Muscle of leg (tissue), 11 donors: Measurements from ENCODE around the gene SRGAP3. TPM values are rescaled to one million over a fixed set of nuclear protein-coding genes. Genes with fewer than 3 reads are reported as not detected.

ENCODE experiments used
- DNase-seq: peaks from one replicate; pipeline ENCODE4 v3.0.0; 2013
- H3K27ac ChIP-seq: one replicate; pipeline ENCODE4 v1.5.1; 2013; ENCODE audit warnings: mild to moderate bottlenecking, low read length, control low read depth
- H3K27me3 ChIP-seq: one replicate; pipeline ENCODE4 v1.6.1; 2013; ENCODE audit warnings: low read length; ENCODE audit not compliant: control insufficient read depth, insufficient read depth
- H3K36me3 ChIP-seq: one replicate; pipeline ENCODE4 v1.6.1; 2013; ENCODE audit warnings: low read length; ENCODE audit not compliant: control insufficient read depth, insufficient read depth
- H3K4me1 ChIP-seq: one replicate; pipeline ENCODE4 v1.6.1; 2013; ENCODE audit warnings: low read length; ENCODE audit not compliant: control insufficient read depth, insufficient read depth
- H3K4me3 ChIP-seq: one replicate; pipeline ENCODE4 v1.5.1; 2013; ENCODE audit warnings: low read length, control low read depth
- H3K9me3 ChIP-seq: replicated peaks from 2 replicates; pipeline ENCODE4 v1.6.1; 2013; ENCODE audit warnings: low read depth, low read length; ENCODE audit not compliant: control insufficient read depth
- WGBS: methylation state at CpG from one replicate; pipeline ENCODE4 v1.1.5; 2013; ENCODE audit warnings: missing lambda C conversion rate; ENCODE audit not compliant: insufficient coverage; 5-methylcytosine and 5-hydroxymethylcytosine counted together
- polyA plus RNA-seq, 8 donors: library from polyadenylated mRNA; unstranded; fragments of 120-200 nt; gene quantifications; one replicate each; pipeline versions ENCODE4 v1.2.1 to v1.2.3, GENCODE V29; 2013; ENCODE audit warnings: inconsistent platforms in 1 of 8, low replicate concordance in 1 of 8; ENCODE audit not compliant: insufficient read length in 8 of 8, insufficient read depth in 1 of 8
- total RNA-seq: library from RNA; stranded (reverse); fragments of 120-200 nt; gene quantifications from one replicate; pipeline ENCODE4 v1.2.4, GENCODE V29; 2013

SRGAP3 gene
- total and polyA plus RNA-seq, 9 donors = 16.2 to 25.7 (median 20.2) TPM

DNA sequence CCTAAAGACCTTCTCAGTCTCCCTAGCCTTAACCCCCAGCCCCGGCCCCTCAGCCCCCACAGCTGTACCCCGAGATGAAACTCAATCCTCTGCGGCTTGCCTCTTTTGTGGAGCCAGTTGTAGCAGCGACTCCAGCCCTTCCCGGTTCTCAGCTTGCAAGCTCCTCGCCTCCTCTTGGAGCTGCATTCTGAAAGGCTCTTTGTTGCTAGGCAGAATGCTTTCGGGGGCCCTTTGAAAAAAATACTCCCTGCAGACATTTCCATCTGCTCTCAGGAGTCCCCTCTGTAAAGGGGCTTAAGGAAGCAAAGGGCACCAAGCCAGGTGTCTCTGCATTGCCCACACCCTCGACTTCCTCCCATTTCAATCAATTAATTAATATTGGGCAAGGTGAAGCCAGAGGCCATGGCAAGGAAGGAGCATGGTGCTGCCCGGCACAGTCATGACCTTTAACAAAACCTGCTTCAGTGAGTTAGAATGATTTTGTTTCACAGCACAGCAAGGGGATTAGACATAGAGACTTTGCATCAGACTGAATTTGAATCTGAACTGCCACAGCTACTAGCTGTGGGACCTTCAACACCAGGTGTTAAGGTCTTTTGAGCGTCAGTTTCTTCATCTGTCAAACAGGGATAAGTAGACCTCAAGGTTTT lies 65.5 kb downstream of the SRGAP3 start:
- H3K4me3 ChIP-seq = no peak overlapping the region
- H3K27ac ChIP-seq = peak overlapping the region; percentile 70
- H3K27me3 ChIP-seq = no peaks in the 10 kb centered on the region
- WGBS = 14% methylated on average over 7 of the region's 10 CpGs
- no peaks in the 10 kb centered on the region for H3K36me3 ChIP-seq
- H3K4me1 ChIP-seq = peaks cover 40% of the 10 kb centered on the region
- no peaks in the 10 kb centered on the region for H3K9me3 ChIP-seq
- peak; percentile 84 for DNase-seq

DNA sequence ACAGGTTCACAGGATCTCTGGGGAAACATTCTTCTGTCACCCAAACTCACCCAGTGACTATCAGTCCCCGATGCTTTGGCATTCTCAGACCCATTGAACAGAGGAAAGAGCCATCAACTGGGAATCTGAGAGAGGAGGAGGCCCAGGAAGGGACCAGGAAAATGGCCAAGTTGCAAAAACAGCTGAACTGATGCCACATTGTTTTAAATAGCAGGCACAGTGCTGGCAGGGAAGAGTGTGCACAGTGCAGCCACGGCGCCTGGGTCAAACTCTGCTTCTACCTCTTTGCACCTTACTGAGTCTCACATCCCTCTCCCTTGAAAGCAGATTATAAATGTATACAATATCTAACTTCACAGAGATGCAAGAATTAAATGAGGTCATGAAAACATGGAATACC lies 66.4 kb downstream of the SRGAP3 start:
- peaks cover 41% of the 10 kb centered on the region for H3K4me1 ChIP-seq
- H3K4me3 ChIP-seq = no peak overlapping the region
- no peaks in the 10 kb centered on the region for H3K27me3 ChIP-seq
- no peaks in the 10 kb centered on the region for H3K36me3 ChIP-seq
- H3K9me3 ChIP-seq = no peaks in the 10 kb centered on the region
- H3K27ac ChIP-seq = no peak overlapping the region
- WGBS = no CpG with 5 or more reads among the region's 3 CpGs
- DNase-seq = peak; percentile 56

DNA sequence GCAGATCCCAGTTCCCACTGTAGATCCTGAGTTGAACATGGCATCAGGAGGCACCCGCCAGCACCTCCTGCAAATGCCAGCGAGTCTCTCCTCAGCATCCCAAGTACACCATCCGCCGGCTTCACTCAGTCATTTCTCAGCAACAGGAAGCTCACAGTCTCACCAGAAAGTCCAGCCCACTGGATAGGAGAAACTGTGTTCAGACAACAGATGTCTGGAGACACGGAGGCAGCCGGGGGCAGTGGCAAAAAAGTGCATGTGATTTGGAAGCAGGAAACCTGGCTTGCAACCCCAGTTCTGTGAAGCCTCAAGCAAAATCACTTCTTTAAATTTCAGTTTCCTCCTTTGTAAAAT lies 68.7 kb downstream of the SRGAP3 start:
- Histone ChIP-seq H3K9me3 (no peaks in the 10 kb centered on the region), H3K36me3 (no peaks in the 10 kb centered on the region), H3K4me1 (peaks cover 39% of the 10 kb centered on the region), H3K27me3 (no peaks in the 10 kb centered on the region), H3K27ac (peak overlapping the region; percentile 42), H3K4me3 (no peak overlapping the region)
- 100% methylated on average over 1 of the region's 6 CpGs for WGBS
- peak; percentile 67 for DNase-seq

DNA sequence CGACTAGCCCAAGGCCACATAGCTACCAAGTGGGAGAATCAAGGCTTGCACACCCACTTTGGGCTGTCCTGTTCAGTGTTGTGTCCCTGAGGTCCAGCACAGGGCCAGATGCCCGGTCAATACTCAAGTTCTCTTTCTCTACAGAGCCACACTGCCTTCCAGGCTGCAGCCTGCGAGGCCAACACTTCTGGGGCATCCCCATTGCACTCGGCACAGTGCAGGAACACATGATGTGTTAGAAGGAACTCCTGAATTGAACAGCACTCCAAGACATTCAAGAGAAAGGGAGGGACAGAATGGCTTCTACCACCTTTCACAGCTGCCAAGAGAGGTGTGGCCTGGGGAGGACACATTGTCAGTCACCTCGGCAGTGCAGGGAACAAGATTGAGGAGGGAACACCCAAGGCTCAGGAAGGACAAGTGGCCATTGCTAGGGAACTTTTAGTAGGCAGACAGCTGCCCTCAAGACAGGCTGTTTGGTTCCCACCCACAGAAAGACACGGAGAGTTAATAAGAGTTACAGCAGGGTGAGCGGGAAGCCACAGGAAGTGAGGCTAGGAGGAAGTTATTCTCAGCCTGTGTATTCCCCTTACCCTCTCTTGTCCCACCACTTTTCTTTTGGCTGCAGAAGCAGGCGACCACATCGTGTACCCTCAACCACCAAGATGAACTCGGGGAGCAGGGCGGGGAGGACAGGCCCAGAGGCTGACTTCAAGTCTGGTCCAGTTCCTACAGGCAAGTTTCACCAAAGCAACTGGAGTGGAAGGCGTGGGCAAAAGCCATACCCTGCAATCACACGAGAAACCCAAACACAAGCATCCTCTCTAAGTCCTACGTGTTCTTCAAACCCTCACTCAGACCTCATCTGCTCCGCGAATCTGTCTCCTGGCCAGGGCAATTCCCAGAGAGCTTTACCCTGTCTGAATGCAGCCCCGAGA lies 69.4 kb downstream of the SRGAP3 start:
- H3K36me3 ChIP-seq = no peaks in the 10 kb centered on the region
- peaks cover 42% of the 10 kb centered on the region for H3K4me1 ChIP-seq
- H3K27ac ChIP-seq = peak overlapping the region; percentile 42
- no peak overlapping the region for H3K4me3 ChIP-seq
- DNase-seq = peak; percentile 34
- H3K9me3 ChIP-seq = no peaks in the 10 kb centered on the region
- H3K27me3 ChIP-seq = no peaks in the 10 kb centered on the region
- WGBS = 70% methylated on average over 12 of the region's 17 CpGs

DNA sequence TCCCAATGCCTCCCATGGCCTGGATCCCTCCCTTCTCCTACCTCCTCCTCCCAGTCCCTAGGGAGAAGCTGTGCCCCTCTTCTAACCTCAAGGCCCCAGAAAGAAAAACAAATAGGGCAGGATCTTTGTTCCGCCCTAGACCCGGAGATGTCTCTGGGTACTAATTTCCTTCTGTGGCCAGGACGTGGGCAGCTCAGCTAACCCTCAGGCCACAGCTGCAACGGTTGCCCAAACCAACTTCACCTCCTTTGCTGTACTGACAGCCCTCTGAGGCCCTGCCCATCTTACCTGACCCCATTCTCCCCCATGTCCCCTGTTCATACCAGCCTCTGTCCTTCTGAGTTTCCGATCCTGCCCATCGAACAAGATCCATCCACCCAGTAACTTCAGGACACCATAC lies 70.7 kb downstream of the SRGAP3 start:
- no peak overlapping the region for H3K27ac ChIP-seq
- H3K4me3 ChIP-seq = no peak overlapping the region
- no peaks in the 10 kb centered on the region for H3K36me3 ChIP-seq
- H3K27me3 ChIP-seq = no peaks in the 10 kb centered on the region
- 87% methylated on average over 5 of the region's 6 CpGs for WGBS
- H3K4me1 ChIP-seq = peaks cover 34% of the 10 kb centered on the region
- DNase-seq = no peak
- no peaks in the 10 kb centered on the region for H3K9me3 ChIP-seq

DNA sequence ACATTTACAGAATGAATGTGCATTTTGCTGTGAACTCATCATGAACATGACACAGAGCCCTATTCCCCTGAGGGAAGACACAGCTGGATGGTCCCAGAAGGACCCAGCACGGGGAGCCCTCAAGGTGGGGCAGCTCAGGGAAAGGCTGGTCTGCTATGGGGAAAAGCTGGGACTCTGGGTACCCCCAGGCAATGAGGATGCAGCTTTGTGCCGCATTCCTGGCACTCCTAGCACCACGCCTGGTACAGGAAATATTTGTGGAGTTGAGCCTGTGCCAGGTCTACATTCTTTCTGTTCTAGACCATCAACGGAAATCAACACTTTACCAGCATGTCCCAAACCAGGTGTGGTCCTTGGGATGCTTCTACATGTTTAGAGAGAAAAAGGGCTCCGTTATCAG lies 74.0 kb downstream of the SRGAP3 start:
- WGBS = 100% methylated on average over 1 of the region's 5 CpGs
- no peak overlapping the region for H3K4me3 ChIP-seq
- H3K9me3 ChIP-seq = no peaks in the 10 kb centered on the region
- H3K27me3 ChIP-seq = no peaks in the 10 kb centered on the region
- H3K27ac ChIP-seq = no peak overlapping the region
- H3K36me3 ChIP-seq = no peaks in the 10 kb centered on the region
- H3K4me1 ChIP-seq = peaks cover 37% of the 10 kb centered on the region
- DNase-seq = no peak

DNA sequence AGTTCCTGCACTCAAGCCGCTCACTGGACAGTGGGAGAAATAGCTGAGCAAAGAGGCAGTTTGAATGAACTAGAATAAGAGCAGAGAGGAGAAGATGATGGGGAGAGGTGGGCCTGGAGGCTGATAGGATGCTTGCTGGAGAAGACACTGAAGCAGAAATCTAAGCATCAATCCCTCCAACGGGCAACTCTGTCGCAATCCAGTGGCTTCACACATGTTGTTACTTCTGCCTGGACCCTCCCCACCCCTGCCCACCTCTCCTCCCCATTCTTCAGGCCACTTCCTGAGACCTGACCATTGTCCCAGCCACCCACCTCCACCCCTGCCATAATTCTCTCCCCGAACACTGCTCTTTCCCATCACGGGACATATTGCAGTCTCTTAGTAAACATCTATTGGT lies 76.0 kb downstream of the SRGAP3 start:
- Histone ChIP-seq H3K4me1 (peaks cover 27% of the 10 kb centered on the region), H3K36me3 (no peaks in the 10 kb centered on the region), H3K9me3 (no peaks in the 10 kb centered on the region), H3K27ac (no peak overlapping the region), H3K27me3 (no peaks in the 10 kb centered on the region), H3K4me3 (no peak overlapping the region)
- DNase-seq = no peak
- 34% methylated on average over 4 of the region's 5 CpGs for WGBS

DNA sequence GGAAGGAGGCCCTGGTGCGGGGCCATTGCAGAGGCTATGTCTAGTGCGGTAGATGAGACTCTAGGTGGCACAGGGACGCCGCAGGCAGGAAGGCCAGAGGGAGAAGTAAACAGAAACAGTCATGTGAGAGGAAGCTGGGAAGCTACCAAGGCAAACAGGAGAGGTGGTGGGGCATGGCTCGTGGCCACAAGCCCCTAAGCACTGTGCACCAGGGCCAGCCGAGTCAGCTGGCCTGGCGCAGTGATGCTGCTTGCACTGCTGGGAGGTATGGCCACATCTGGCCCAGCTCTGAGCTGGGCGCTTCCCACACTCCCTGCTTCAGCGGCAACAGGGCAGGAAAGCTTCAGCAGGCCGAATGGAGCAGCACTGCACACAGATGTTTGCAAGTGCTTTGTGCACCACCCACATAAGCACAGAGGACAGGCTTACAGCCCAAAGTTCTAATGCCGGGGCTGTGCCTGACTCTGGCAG lies 76.6 kb downstream of the SRGAP3 start:
- no peak overlapping the region for H3K4me3 ChIP-seq
- WGBS = 33% methylated on average over 11 of the region's 11 CpGs
- peak; percentile 55 for DNase-seq

DNA sequence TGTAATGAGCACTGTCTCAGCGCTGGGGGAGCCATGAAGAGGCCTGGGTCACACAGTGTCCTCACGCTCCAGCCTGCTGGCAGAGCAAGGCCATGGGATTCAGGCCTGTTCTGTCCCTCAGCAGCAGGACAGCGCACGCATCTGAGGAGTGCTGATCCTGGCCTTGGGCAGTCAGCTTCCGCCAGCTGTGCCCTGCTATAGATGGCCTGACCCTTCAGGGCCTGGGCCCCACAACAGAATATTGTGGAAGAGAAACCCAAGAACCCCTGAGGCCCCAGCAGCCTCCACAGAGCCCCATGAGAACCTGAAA lies 78.6 kb downstream of the SRGAP3 start:
- Histone ChIP-seq H3K27ac (no peak overlapping the region), H3K4me1 (peaks cover 37% of the 10 kb centered on the region), H3K9me3 (peaks cover 4% of the 10 kb centered on the region), H3K4me3 (no peak overlapping the region), H3K27me3 (no peaks in the 10 kb centered on the region), H3K36me3 (no peaks in the 10 kb centered on the region)
- WGBS = 82% methylated on average over 5 of the region's 5 CpGs
- DNase-seq = no peak

More for the DNA sequence above, 76.6 kb downstream of the SRGAP3 start:
- Histone ChIP-seq H3K36me3 (no peaks in the 10 kb centered on the region), H3K9me3 (no peaks in the 10 kb centered on the region), H3K27ac (no peak overlapping the region), H3K4me1 (peaks cover 31% of the 10 kb centered on the region), H3K27me3 (no peaks in the 10 kb centered on the region)

DNA sequence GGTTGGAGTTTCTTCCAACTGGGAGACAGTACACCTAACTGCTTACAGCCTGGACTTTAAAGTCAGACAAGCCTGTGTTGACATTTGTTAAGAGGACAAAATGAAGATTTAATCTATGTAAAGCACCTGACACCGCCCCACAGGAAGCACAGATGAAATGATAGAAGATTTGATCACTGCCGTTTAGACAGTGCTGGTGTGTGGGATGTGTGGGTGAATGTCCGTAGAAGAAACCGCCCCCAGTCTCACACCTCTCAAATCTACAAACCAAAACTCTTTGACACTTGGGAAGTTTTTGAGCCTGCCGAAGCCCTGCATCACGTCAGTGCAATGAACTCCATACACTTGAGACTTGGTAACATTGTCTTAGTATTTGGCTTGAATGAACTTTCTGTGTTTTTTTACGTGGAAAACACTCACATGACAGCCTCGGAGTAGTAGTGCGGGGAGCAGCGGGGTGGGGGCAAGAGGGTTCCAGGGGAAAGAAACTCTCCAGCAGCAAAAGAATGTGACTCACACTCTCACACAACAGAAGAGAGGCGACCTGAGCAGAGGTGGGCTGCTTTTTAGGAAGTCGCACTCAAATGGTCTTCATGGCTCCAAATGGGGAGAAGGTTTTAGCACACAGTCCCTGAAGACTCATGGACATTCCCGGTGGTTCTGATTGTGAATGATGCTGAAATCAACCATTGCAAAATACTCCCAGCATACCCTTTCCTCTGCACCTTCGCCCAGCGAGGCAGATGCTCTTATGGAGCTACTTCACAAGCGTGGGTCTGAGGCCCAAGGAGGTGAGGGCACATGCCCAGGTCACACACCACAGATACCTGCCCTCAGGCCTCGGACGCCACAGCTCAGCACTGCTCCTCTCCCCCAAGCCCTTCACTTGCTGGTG lies 79.2 kb downstream of the SRGAP3 start:
- H3K9me3 ChIP-seq = peaks cover 4% of the 10 kb centered on the region
- H3K36me3 ChIP-seq = no peaks in the 10 kb centered on the region
- peaks cover 31% of the 10 kb centered on the region for H3K4me1 ChIP-seq
- H3K27me3 ChIP-seq = no peaks in the 10 kb centered on the region
- H3K27ac ChIP-seq = no peak overlapping the region
- 100% methylated on average over 3 of the region's 18 CpGs for WGBS
- H3K4me3 ChIP-seq = no peak overlapping the region
- DNase-seq = no peak
